GM18873 (cell line): ENCODE results near the gene MSANTD3.

ENCODE experiments used
- ATAC-seq: cut with Tn5 transposase; IDR thresholded peaks from one replicate; pipeline ENCODE4 v1.9.1; 2021; ENCODE audit warnings: mild to moderate bottlenecking, moderate library complexity, moderate number of reproducible peaks; ENCODE audit not compliant: unreplicated experiment, low FRiP score

The MSANTD3 gene

DNA sequence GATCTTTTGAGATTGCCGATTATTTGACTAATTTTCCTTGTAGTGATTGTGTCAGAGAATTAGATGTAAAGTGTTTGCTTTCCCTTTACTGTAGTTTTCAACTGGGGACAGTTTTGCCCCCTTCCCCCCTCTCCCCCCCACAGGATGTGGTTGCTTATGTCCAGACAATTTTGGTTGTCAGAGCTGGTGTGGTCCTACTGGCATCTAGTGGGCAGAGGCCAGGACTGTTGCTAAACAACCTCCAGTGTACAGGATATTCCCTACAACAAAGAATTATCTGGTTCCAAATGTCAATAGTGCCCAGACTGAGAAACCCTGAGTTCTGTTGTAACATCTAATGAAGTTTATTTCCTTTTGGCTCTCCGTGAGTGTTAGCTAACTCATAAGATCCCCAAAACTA, 66.0 kb downstream of the MSANTD3 start:
- no peak for ATAC-seq

DNA sequence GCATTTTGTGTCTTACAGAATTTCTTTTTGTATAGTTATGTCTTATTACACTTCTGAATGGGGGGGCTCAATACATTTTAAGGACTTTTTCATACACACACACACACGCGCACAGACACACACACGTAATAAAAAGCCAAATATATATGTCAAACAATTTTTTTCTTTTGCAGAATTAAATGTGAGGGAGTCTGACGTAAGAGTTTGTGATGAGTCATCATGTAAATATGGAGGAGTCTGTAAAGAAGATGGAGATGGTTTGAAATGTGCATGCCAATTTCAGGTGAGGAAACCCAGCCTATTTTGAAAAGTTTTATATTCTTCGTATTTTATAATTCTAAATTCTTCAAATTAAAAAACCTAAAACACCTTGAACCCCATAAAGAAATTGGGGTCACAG, 71.6 kb downstream of the MSANTD3 start:
- ATAC-seq = no peak

DNA sequence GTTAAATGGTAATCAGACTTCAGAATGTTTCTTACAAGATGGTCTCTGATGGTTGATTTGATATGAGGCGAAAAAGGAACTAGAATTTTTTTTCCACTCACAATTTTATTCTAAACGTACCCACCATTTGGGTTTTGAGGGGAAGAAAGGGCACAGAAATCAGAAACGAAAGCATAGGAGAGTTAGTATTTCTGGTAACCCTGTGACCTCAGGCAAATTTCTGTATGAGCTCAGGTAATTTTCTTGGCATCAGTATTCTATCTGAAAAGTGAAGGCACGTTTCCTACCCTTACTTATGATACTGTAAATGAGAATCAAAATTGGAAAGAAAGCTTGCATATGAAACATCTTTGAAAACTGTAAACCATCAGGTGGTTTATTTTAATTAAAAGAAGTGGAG, 72.5 kb downstream of the MSANTD3 start:
- no peak for ATAC-seq

DNA sequence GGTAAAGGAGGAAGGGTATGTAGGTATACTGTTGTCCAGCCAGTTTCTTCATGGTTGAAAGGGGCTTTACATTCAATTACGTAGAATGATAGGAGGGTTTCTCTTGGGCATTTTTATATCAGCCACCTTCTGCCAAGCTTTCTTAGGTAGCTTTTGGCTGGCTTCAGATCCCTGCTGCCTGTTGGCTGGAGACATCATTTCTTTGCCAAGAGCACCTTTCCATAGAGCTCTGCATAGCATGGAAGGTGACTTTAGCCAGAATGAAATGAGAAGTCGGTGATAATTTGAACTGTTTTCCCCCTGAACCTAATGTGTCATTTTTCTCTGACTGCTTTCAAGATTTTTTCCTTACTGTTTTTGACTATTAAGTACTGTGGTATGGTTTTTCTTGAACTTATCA, 72.9 kb downstream of the MSANTD3 start:
- ATAC-seq = no peak
